ENCODE data around the gene TLE7. TPM values are rescaled to one million over a fixed set of nuclear protein-coding genes. Genes with fewer than 3 reads are reported as not detected.

The TLE7 gene
- total RNA-seq, 1 experiment from 2014 or later: not detected

- H3K79me2 ChIP-seq (ENCODE audit: insufficient read depth, low read length): no peaks in the 10 kb centered on the region
- H4K91ac ChIP-seq (ENCODE audit: insufficient read length, low read depth, low read length): no peak overlapping the region
- H3K27ac ChIP-seq (ENCODE audit: insufficient read length, low read depth, low read length): no peak overlapping the region
- H3K14ac ChIP-seq (ENCODE audit: insufficient read depth, low read length): no peak overlapping the region
- H2BK15ac ChIP-seq (ENCODE audit: low read depth, low read length): no peak overlapping the region
- no peak overlapping the region for H3K23ac ChIP-seq (ENCODE audit: insufficient read length, low read depth, low read length)
- H3K4me1 ChIP-seq (ENCODE audit: insufficient read depth, low read length): no peaks in the 10 kb centered on the region
- H3K9me3 Mint-ChIP-seq: peaks cover 0 to 4% of the 10 kb centered on the region in 2 experiments; a peak in 2 of 5 replicates
- H3K23me2 ChIP-seq (ENCODE audit: insufficient read length, low read depth, low read length, poor library complexity, severe bottlenecking): no peaks in the 10 kb centered on the region
- no peak overlapping the region for H2BK5ac ChIP-seq (ENCODE audit: insufficient read length, low read length)
- H3K18ac ChIP-seq (ENCODE audit: insufficient read length, low read depth, low read length): no peak overlapping the region
- peaks cover 15 to 19% of the 10 kb centered on the region in 2 experiments for H3K4me1 Mint-ChIP-seq
- H2BK12ac ChIP-seq (ENCODE audit: insufficient read length, low read depth, low read length): no peak overlapping the region
- H2AFZ ChIP-seq (ENCODE audit: low read length): no peak overlapping the region
- H3K36me3 Mint-ChIP-seq (ENCODE audit: insufficient read depth in 1 of 3, low read depth in 3 of 3): peaks cover 0 to 2% (median 0%) of the 10 kb centered on the region in 3 experiments; a peak in 1 of 7 replicates
- H3K4ac ChIP-seq (ENCODE audit: low read depth, low read length): no peak overlapping the region
- no peak overlapping the region for H3T11ph ChIP-seq (ENCODE audit: low read length)
- no peaks in the 10 kb centered on the region for H3K9me3 ChIP-seq (ENCODE audit: control insufficient read depth, low read depth, low read length)
- no peak overlapping the region for H3K27ac Mint-ChIP-seq
- no peak overlapping the region for H3K4me3 Mint-ChIP-seq
- no peak overlapping the region for H2BK120ac ChIP-seq (ENCODE audit: low read depth, low read length, poor library complexity, severe bottlenecking)
- no peaks in the 10 kb centered on the region for H3K27me3 ChIP-seq (ENCODE audit: insufficient read depth, low read length)
- H4K20me1 ChIP-seq (ENCODE audit: control insufficient read depth, insufficient read depth, insufficient read length): no peaks in the 10 kb centered on the region
- no peak overlapping the region for H4K8ac ChIP-seq (replicated peaks; ENCODE audit: insufficient read length, low read depth, low read length)
- H3K56ac ChIP-seq (ENCODE audit: insufficient read length, low read depth, low read length): no peak overlapping the region
- no peak overlapping the region for H3K9ac ChIP-seq (ENCODE audit: extremely low read depth, insufficient read length, low read length)
- no peak overlapping the region for H3K4me2 ChIP-seq (ENCODE audit: insufficient read depth, insufficient read length, low read length)
- no peak overlapping the region for H2BK20ac ChIP-seq (ENCODE audit: low read depth, low read length, poor library complexity, severe bottlenecking)
- TF ChIP-seq CTCF (conservative IDR thresholded peaks at IDR 0.05): no peak
- no peak for DNase-seq
- WGBS (ENCODE audit: extremely low coverage, insufficient read length, low lambda C conversion rate): no CpG with 5 or more reads among the region's 2 CpGs
- no peaks in the 10 kb centered on the region for H3K79me1 ChIP-seq (ENCODE audit: insufficient read depth, low read depth, low read length, poor library complexity, severe bottlenecking)
- H4K5ac ChIP-seq (ENCODE audit: insufficient read length, low read depth, low read length): no peak overlapping the region
- H3K27me3 Mint-ChIP-seq (ENCODE audit: low read depth): peaks cover 52% of the 10 kb centered on the region
- no peak overlapping the region for H2AK5ac ChIP-seq (ENCODE audit: insufficient read length, low read length)
Observed at GRCh38 chr16:71428883-71429282, 13.0 kb downstream of the TLE7 start.
